Ovary (tissue), 9 donors: ENCODE results near the gene SYCP2L. TPM values are rescaled to one million over a fixed set of nuclear protein-coding genes. Genes with fewer than 3 reads are reported as not detected.

Experiments
- DNase-seq, 5 donors: peaks; one replicate each; pipeline ENCODE4 v3.0.0-alpha.2; 2019 to 2020
- H3K27ac ChIP-seq, 2 donors: fragments of 200-600 bp; one replicate each; pipeline versions ENCODE4 v1.5.1 to v1.8.0; 2019 to 2022
- H3K27me3 ChIP-seq: fragments of 200-600 bp; one replicate; pipeline ENCODE4 v1.8.0; 2022
- H3K36me3 ChIP-seq: fragments of 200-600 bp; sonication (generic); one replicate; pipeline ENCODE4 v1.5.1; 2019
- H3K4me1 ChIP-seq: one replicate; pipeline ENCODE4 v1.8.1; 2013; ENCODE audit warnings: mild to moderate bottlenecking, moderate library complexity; ENCODE audit not compliant: insufficient read depth
- H3K4me3 ChIP-seq: fragments of 200-600 bp; sonication (generic); one replicate; pipeline ENCODE4 v1.5.1; 2017
- H3K9me3 ChIP-seq, 2 donors: fragments of 200-600 bp in 1 of 2; sonication (generic) in 1 of 2; one replicate each; pipeline versions ENCODE4 v1.5.1 to v1.8.1; 2013 to 2019; ENCODE audit warnings: mild to moderate bottlenecking in 1 of 2, moderate library complexity in 1 of 2
- EP300 ChIP-seq: sonication (generic); formaldehyde crosslinking; IDR thresholded peaks from one replicate; pipeline ENCODE4 v1.6.1; 2017; ENCODE audit warnings: antibody characterized with exemption
- POLR2A ChIP-seq: fragments of 450-650 bp; IDR thresholded peaks from one replicate; pipeline ENCODE4 v1.6.1; 2017; ENCODE audit warnings: antibody characterized with exemption, mild to moderate bottlenecking, moderate library complexity
- WGBS, 3 donors: extraction: QIAGEN DNeasy Blood & Tissue Kit in 1 of 3; methylation state at CpG; one replicate each; pipeline versions ENCODE4 v1.1.5 to v1.1.7; 2013 to 2017; 5-methylcytosine and 5-hydroxymethylcytosine counted together
- intact Hi-C, 4 donors: fragments of 100-400 bp; cut with DNase I; formaldehyde crosslinking; loops; one replicate each; pipeline versions ENCODE4 v1.11.0 to v1.15.1; 2022 to 2023
- polyA plus RNA-seq, 2 donors: library from polyadenylated mRNA; stranded (reverse); fragments of 200-250 nt in 1 of 2; fragments of 350-450 nt in 1 of 2; fragmentation: Illumina TruSeq in 1 of 2; extraction: RNeasy Lipid Tissue Mini Kit (QIAGEN cat#74804) in 1 of 2; gene quantifications; one replicate each; pipeline ENCODE4 v1.2.3, GENCODE V29; 2013 to 2014
- total RNA-seq, 7 donors: library from RNA; depleted of rRNA in 2 of 7; stranded (reverse); fragments of >200 nt in 2 of 7; fragmentation: NEBNext Ultra II Directional in 3 of 7; extraction: Animal tissue kit (Norgen Biotek cat#: 25700) in 3 of 7; gene quantifications; one replicate each; pipeline versions ENCODE4 v1.1.0 to v1.2.4, GENCODE V29; 2016 to 2023
- TF ChIP-seq, protein P1 (sequence below), 3 donors: fragments of 450-650 bp in 2 of 3; fragments of 200-600 bp in 1 of 3; IDR thresholded peaks; one replicate each; pipeline versions ENCODE4 v1.5.1 to v1.8.0; 2016 to 2022; ENCODE audit warnings: antibody characterized with exemption in 3 of 3, mild to moderate bottlenecking in 1 of 3
- donor health status: DM: no; HTN: no; CAD: no; lungs with moderate emphysema.
- donor health status: DM: no; HTN: no; CAD: no.
- donor health status: Bipolar disorder and iron deficiency.
- donor health status: DM: yes; HTN: yes; CAD: no.
- donor health status: DM: no; HTN: no; CAD: no.
- donor health status: DM: yes; HTN: yes; CAD: no.

SYCP2L gene
- total and polyA plus RNA-seq, 9 donors: 0.41 to 2.1 (median 1.2) TPM

DNA sequence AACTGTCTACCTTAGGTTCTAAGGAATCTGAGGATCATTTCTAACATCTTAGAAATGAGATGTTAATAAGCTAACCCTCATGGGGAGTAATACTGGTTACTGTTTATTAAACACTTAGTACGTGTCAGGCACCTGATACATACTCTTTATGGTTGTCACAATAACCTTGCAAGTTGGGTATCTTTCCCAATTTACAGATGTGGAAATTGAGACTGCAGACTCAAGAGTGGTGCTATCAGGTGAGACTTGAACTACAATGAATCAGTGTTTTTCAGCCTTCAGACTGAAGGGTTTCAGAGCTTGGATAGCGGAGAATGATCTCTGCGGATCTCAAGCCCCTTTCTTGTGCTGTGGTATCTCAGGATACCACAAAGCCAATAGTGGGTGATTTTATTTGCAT, 130.2 kb downstream of the SYCP2L start:
- no peaks in the 10 kb centered on the region for H3K36me3 ChIP-seq
- no peaks in the 10 kb centered on the region for H3K9me3 ChIP-seq
- DNase-seq: no peak
- no peaks in the 10 kb centered on the region for H3K4me1 ChIP-seq
- TF ChIP-seq, protein P1, sequence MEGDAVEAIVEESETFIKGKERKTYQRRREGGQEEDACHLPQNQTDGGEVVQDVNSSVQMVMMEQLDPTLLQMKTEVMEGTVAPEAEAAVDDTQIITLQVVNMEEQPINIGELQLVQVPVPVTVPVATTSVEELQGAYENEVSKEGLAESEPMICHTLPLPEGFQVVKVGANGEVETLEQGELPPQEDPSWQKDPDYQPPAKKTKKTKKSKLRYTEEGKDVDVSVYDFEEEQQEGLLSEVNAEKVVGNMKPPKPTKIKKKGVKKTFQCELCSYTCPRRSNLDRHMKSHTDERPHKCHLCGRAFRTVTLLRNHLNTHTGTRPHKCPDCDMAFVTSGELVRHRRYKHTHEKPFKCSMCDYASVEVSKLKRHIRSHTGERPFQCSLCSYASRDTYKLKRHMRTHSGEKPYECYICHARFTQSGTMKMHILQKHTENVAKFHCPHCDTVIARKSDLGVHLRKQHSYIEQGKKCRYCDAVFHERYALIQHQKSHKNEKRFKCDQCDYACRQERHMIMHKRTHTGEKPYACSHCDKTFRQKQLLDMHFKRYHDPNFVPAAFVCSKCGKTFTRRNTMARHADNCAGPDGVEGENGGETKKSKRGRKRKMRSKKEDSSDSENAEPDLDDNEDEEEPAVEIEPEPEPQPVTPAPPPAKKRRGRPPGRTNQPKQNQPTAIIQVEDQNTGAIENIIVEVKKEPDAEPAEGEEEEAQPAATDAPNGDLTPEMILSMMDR (IDR thresholded peaks at IDR 0.05): no peak
- TF ChIP-seq POLR2A (no peak), EP300 (no peak)
- H3K27ac ChIP-seq: no peak overlapping the region
- no peaks in the 10 kb centered on the region for H3K27me3 ChIP-seq
- no peak overlapping the region for H3K4me3 ChIP-seq
- WGBS, 3 donors: 93 to 98% (median 97%) methylated on average over 3 of the region's 3 CpGs
- intact Hi-C loops: no loop called here

DNA sequence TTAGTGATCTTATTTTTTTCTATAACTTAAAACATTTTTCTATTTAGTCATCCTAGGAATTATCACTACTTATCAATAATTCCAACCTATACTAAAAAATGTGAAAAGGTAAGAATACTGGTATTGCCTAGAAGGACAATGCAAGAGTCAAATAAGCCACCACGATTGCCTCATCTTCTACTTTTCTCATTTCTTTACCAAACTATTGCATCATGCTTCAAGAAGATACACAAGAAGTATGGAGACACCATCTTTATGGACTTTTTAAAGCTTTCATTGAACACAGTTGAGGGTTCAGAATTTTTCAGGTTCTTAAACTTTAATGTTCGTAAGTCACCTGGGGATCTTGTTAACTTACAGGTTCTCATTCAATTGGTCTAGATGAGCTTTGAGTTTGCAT, 131.4 kb downstream of the SYCP2L start:
- DNase-seq: no peak
- no peak overlapping the region for H3K27ac ChIP-seq
- H3K9me3 ChIP-seq: no peaks in the 10 kb centered on the region
- H3K4me3 ChIP-seq: no peak overlapping the region
- H3K36me3 ChIP-seq: no peaks in the 10 kb centered on the region
- no peaks in the 10 kb centered on the region for H3K4me1 ChIP-seq
- intact Hi-C loops: no loop called here
- 92 to 96% (median 95%) methylated on average over 2 of the region's 2 CpGs for WGBS, 3 donors
- TF ChIP-seq, protein P1 (IDR thresholded peaks at IDR 0.05): no peak
- no peak for TF ChIP-seq POLR2A
- no peak for TF ChIP-seq EP300
- H3K27me3 ChIP-seq: no peaks in the 10 kb centered on the region

DNA sequence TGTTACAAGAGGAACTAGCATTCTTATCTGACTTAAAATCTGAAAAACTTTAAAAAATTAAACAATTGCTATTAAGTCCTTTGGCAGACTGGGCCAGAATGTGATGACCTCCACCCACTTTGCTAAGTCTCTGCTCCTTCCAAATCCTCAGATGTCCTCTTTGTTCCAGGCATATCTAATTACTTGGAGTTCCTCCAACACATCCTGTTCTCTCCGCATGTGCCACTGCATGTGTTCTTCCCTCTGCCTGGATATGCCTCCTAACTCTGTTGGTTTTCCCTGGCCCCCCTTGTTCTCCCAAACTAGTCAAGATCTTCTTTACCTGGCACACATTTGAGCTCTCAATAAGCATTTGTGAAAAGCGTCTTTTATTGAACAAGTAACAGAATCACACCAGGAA, 134.2 kb downstream of the SYCP2L start:
- Histone ChIP-seq H3K9me3 (no peaks in the 10 kb centered on the region), H3K4me3 (no peak overlapping the region), H3K27me3 (no peaks in the 10 kb centered on the region), H3K36me3 (no peaks in the 10 kb centered on the region), H3K27ac (no peak overlapping the region), H3K4me1 (no peaks in the 10 kb centered on the region)
- intact Hi-C loops: no loop called here
- WGBS, 3 donors: 41 to 52% (median 45%) methylated on average over 2 of the region's 2 CpGs
- no peak for DNase-seq
- no peak for TF ChIP-seq POLR2A
- TF ChIP-seq, protein P1 (IDR thresholded peaks at IDR 0.05): no peak

DNA sequence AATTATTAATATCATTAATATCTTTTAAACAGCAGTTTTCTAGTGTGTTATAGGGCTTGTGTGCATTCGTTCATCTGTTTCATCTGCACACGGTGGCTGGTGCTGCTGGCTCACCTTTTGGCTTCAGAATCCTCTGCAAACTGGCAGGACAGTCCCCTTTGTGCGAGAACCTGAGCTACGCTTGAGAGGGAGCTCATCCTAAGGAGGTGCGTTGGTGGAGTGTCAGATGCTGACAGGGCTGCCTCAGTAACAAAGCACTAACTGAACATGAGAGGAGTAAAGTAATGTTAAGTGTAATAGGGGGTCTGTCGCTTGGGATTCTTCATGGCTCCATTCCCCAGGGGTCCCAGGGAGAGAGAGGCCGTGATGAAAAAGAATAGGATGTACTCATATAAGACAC, 134.9 kb downstream of the SYCP2L start:
- H3K27me3 ChIP-seq: no peaks in the 10 kb centered on the region
- intact Hi-C loops: no loop called here
- no peaks in the 10 kb centered on the region for H3K4me1 ChIP-seq
- WGBS, 3 donors: 63 to 78% (median 71%) methylated on average over 7 of the region's 7 CpGs
- H3K27ac ChIP-seq: no peak overlapping the region
- H3K9me3 ChIP-seq: no peaks in the 10 kb centered on the region
- H3K4me3 ChIP-seq: no peak overlapping the region
- no peak for TF ChIP-seq EP300
- TF ChIP-seq POLR2A: no peak
- TF ChIP-seq, protein P1 (IDR thresholded peaks at IDR 0.05): no peak
- H3K36me3 ChIP-seq: no peaks in the 10 kb centered on the region
- no peak for DNase-seq

DNA sequence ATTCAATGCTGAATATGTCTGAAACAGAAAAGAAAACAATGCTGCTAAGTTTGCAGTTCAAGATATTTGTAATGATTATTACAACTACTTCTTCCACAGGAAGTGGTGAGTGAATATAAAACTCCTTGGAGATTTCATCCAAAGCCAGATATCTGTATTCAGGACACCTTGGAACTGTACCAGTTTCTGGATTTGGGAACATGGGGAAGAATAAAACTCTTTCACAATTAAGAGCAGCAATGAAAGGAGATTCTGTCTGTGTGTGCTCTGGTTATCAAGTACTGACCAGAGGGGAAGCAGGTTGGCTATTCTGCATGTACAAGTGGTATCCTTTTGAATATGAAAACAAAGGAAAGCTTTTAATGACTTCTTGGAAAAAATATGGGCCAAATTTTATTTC, 136.2 kb downstream of the SYCP2L start:
- intact Hi-C loops: no loop called here
- Histone ChIP-seq H3K4me3 (no peak overlapping the region), H3K4me1 (no peaks in the 10 kb centered on the region), H3K27me3 (no peaks in the 10 kb centered on the region), H3K36me3 (no peaks in the 10 kb centered on the region), H3K9me3 (no peaks in the 10 kb centered on the region), H3K27ac (no peak overlapping the region)
- no peak for DNase-seq
- TF ChIP-seq, protein P1 (IDR thresholded peaks at IDR 0.05): no peak
- TF ChIP-seq POLR2A: no peak
- no peak for TF ChIP-seq EP300
